Measurements from ENCODE around the gene DCHS2. TPM values are rescaled to one million over a fixed set of nuclear protein-coding genes. Genes with fewer than 3 reads are reported as not detected.

The DCHS2 gene
- total RNA-seq, 6 donors from 2014 or later, result 0.20 to 1.1 (median 0.80) TPM; not detected in 2

DNA sequence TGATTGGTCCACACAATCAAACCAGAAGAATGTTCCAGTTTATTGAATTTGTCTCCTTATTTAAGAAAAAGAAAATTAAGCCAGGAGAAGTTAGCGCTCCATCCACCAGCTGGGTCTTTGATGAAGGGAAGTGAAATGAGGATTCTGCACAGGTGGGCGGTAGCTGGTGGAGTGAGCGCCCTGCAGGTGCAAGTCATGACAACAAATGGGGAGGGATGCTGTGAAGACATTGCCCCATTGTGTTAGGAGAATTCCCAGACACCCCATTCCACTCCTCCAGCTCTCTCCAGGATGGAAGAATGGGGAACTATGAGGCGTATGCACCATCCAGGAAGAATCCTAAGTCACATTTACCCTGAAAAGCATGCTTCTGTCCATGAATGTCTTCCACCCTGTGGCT lies 35.7 kb upstream of the DCHS2 start:
- H3K27me3 ChIP-seq, result no peaks in the 10 kb centered on the region
- H3K9me3 ChIP-seq, result no peaks in the 10 kb centered on the region
- ATAC-seq (ENCODE audit: low FRiP score in 2 of 2) (no peak), DNase-seq (no peak)
- H3K4me3 ChIP-seq, result no peak overlapping the region
- H3K4me1 ChIP-seq, result no peaks in the 10 kb centered on the region
- WGBS, 2 donors, result 83 to 87% methylated on average over 4 of the region's 4 CpGs
- TF ChIP-seq POLR2AphosphoS5 (IDR thresholded peaks at IDR 0.05), result no peak
- TF ChIP-seq EP300 (IDR thresholded peaks at IDR 0.05), result no peak
- no peak for TF ChIP-seq POLR2A (IDR thresholded peaks at IDR 0.05)
- TF ChIP-seq, protein P1, sequence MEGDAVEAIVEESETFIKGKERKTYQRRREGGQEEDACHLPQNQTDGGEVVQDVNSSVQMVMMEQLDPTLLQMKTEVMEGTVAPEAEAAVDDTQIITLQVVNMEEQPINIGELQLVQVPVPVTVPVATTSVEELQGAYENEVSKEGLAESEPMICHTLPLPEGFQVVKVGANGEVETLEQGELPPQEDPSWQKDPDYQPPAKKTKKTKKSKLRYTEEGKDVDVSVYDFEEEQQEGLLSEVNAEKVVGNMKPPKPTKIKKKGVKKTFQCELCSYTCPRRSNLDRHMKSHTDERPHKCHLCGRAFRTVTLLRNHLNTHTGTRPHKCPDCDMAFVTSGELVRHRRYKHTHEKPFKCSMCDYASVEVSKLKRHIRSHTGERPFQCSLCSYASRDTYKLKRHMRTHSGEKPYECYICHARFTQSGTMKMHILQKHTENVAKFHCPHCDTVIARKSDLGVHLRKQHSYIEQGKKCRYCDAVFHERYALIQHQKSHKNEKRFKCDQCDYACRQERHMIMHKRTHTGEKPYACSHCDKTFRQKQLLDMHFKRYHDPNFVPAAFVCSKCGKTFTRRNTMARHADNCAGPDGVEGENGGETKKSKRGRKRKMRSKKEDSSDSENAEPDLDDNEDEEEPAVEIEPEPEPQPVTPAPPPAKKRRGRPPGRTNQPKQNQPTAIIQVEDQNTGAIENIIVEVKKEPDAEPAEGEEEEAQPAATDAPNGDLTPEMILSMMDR (IDR thresholded peaks at IDR 0.05), result no peak
- H3K36me3 ChIP-seq, result no peaks in the 10 kb centered on the region
- no peak overlapping the region for H3K27ac ChIP-seq

DNA sequence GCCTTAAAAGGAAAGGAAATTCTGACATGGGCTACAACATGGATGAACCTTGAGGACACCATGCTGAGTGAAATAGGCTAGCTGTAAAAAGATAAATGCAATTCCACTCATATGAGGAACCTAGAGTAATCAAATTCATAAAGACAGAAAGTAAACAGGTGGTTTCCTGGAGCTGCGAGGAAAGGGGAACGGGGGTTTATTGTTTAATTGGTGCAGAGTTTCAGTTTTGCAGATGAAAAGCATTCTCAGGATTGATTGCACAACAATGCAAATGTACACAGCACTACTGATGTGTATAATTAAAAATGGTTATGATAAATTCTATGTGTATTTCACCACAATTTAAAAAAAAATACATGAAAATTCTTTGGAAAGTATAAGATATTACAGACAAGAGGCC lies 34.6 kb upstream of the DCHS2 start:
- no peaks in the 10 kb centered on the region for H3K4me1 ChIP-seq
- ATAC-seq (ENCODE audit: low FRiP score in 2 of 2), result no peak
- H3K27ac ChIP-seq, result no peak overlapping the region
- no peak for DNase-seq
- H3K4me3 ChIP-seq, result no peak overlapping the region
- H3K27me3 ChIP-seq, result no peaks in the 10 kb centered on the region
- H3K36me3 ChIP-seq, result no peaks in the 10 kb centered on the region
- 7 to 26% methylated on average over 2 of the region's 2 CpGs for WGBS, 2 donors
- TF ChIP-seq, protein P1 (IDR thresholded peaks at IDR 0.05), result no peak
- TF ChIP-seq EP300 (IDR thresholded peaks at IDR 0.05) (no peak), POLR2A (IDR thresholded peaks at IDR 0.05) (no peak), POLR2AphosphoS5 (IDR thresholded peaks at IDR 0.05) (no peak)
- no peaks in the 10 kb centered on the region for H3K9me3 ChIP-seq

DNA sequence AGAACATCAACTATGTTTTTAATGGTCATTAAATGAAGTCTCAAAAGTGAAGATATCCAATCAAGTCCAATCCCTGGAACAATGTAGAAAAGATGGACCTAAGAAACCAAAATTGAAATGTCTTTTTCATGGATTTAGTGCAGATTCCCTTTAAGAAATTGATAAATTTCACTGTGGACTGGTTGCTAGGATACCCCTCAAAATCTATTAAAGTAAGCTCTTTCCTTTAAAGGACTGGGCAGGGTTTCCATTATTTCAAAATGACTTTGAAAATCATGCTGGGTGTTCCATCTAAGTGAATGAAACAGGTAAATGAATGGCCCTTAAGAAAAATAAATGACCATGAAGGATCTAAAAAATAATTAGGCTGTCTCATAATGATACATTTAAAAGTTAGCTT lies 30.0 kb upstream of the DCHS2 start:
- Histone ChIP-seq H3K4me3 (no peak overlapping the region), H3K27me3 (no peaks in the 10 kb centered on the region), H3K4me1 (no peaks in the 10 kb centered on the region), H3K27ac (no peak overlapping the region), H3K36me3 (no peaks in the 10 kb centered on the region), H3K9me3 (no peaks in the 10 kb centered on the region)
- TF ChIP-seq EP300 (IDR thresholded peaks at IDR 0.05) (no peak), POLR2AphosphoS5 (IDR thresholded peaks at IDR 0.05) (no peak), POLR2A (IDR thresholded peaks at IDR 0.05) (no peak)
- TF ChIP-seq, protein P1 (IDR thresholded peaks at IDR 0.05), result no peak
- ATAC-seq (ENCODE audit: low FRiP score in 2 of 2) (no peak), DNase-seq (no peak)

DNA sequence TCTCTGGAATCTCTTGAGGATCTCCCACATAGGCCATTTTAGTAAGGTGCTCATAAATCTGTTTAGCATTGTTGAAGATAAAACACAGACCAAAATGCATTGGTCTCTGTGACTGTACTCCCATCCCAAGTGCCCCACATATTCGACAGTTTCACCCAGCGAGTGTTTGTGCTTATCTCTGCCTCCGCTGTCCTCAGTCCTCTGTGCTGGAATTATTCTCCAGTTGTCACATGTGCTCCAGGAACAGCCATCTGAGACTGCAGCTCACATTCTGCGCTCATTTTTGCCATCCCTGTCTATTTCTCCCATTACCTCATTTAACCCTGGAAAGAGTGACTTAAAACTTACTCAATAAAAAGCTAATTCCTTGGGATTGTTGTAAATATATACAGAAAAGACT lies 27.6 kb upstream of the DCHS2 start:
- WGBS, 2 donors, result 79 to 82% methylated on average over 4 of the region's 4 CpGs
- no peak for TF ChIP-seq POLR2A (IDR thresholded peaks at IDR 0.05)
- TF ChIP-seq, protein P1 (IDR thresholded peaks at IDR 0.05), result no peak
- no peak for TF ChIP-seq POLR2AphosphoS5 (IDR thresholded peaks at IDR 0.05)
- TF ChIP-seq EP300 (IDR thresholded peaks at IDR 0.05), result no peak
- ATAC-seq (ENCODE audit: low FRiP score in 2 of 2) (no peak), DNase-seq (no peak)
- H3K4me3 ChIP-seq, result no peak overlapping the region
- H3K36me3 ChIP-seq, result no peaks in the 10 kb centered on the region
- no peaks in the 10 kb centered on the region for H3K9me3 ChIP-seq
- H3K27ac ChIP-seq, result no peak overlapping the region
- H3K27me3 ChIP-seq, result no peaks in the 10 kb centered on the region
- H3K4me1 ChIP-seq, result no peaks in the 10 kb centered on the region

DNA sequence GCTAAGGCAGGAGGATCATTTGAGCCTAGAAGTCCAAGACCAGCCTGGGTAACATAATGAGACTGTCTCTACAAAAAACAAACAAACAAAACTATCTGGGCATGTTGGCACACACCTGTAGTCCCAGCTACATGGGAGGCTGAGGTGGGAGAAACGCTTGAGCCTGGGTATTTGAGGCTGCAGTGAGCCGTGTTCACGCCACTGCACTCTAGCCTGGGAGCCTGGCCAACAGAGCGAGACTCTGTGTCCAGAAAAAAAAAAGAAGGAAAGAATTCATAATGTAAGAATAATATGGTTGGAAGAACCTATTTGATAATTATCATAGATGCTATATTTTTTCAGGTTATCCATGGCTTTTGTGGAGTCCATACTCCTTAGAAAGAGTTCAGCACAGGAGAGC lies 26.0 kb upstream of the DCHS2 start:
- 73 to 77% methylated on average over 4 of the region's 4 CpGs for WGBS, 2 donors

More for the DNA sequence above, 26.0 kb upstream of the DCHS2 start:
- DNase-seq (no peak), ATAC-seq (ENCODE audit: low FRiP score in 2 of 2) (no peak)
- Histone ChIP-seq H3K9me3 (no peaks in the 10 kb centered on the region), H3K4me3 (no peak overlapping the region), H3K27ac (no peak overlapping the region), H3K27me3 (no peaks in the 10 kb centered on the region), H3K36me3 (no peaks in the 10 kb centered on the region), H3K4me1 (no peaks in the 10 kb centered on the region)
- TF ChIP-seq POLR2AphosphoS5 (IDR thresholded peaks at IDR 0.05), result no peak
- no peak for TF ChIP-seq POLR2A (IDR thresholded peaks at IDR 0.05)
- TF ChIP-seq, protein P1 (IDR thresholded peaks at IDR 0.05), result no peak
- no peak for TF ChIP-seq EP300 (IDR thresholded peaks at IDR 0.05)
